Tibial nerve (tissue), 4 donors: ENCODE results near the gene HSPH1.

ENCODE experiments used
- CTCF ChIP-seq, 5 experiments: fragments of 200-600 bp in 3 of 5; fragments of 450-650 bp in 2 of 5; sonication (generic) in 3 of 5; IDR thresholded peaks; one replicate each; pipeline ENCODE4 v1.5.1; 2016 to 2019; ENCODE audit warnings: antibody characterized with exemption in 5 of 5, mild to moderate bottlenecking in 3 of 5, moderate library complexity in 2 of 5
- EP300 ChIP-seq, 2 donors: sonication (generic); formaldehyde crosslinking; IDR thresholded peaks; one replicate each; pipeline ENCODE4 v1.6.1; 2017; ENCODE audit warnings: antibody characterized with exemption in 2 of 2, mild to moderate bottlenecking in 1 of 2
- POLR2A ChIP-seq, 2 donors: fragments of 450-650 bp; IDR thresholded peaks; one replicate each; pipeline ENCODE4 v1.6.1; 2017; ENCODE audit warnings: antibody characterized with exemption in 2 of 2, mild to moderate bottlenecking in 2 of 2, moderate library complexity in 2 of 2

GRCh38 chr13:31110169-31110568 lies 51.5 kb downstream of the HSPH1 start:
- TF ChIP-seq POLR2A (IDR thresholded peaks at IDR 0.05): no peak
- no peak for TF ChIP-seq CTCF (IDR thresholded peaks at IDR 0.05)
- no peak for TF ChIP-seq EP300 (IDR thresholded peaks at IDR 0.05)
